Measurements from ENCODE around the gene PDXP.

The PDXP gene

GRCh38 chr22:37630839-37631435 lies 27.6 kb upstream of the PDXP start:
- Histone ChIP-seq H3K4me3 (ENCODE audit: low read depth, low read length) (no peak overlapping the region), H3K27ac (ENCODE audit: extremely low read depth, low read depth, low read length) (no peak overlapping the region), H3K4me1 (ENCODE audit: control insufficient read depth, insufficient read depth, low read length) (peaks cover 13% of the 10 kb centered on the region), H3K9me3 (ENCODE audit: control insufficient read depth, insufficient read depth, low read depth, low read length) (no peaks in the 10 kb centered on the region), H3K36me3 (ENCODE audit: control insufficient read depth in 2 of 2, insufficient read depth in 1 of 2, low read length in 2 of 2) (peaks cover 0 to 66% of the 10 kb centered on the region in 2 experiments; a peak in 1 of 3 replicates)
- TF ChIP-seq ZNF843 (tag by site-specific recombination; IDR thresholded peaks at IDR 0.05) (no peak), ZNF280C (tag by site-specific recombination; IDR thresholded peaks at IDR 0.05) (no peak), ZNF48 (tag by site-specific recombination; IDR thresholded peaks at IDR 0.05) (no peak), ZNF580 (tag by site-specific recombination; IDR thresholded peaks at IDR 0.05) (no peak), ZNF548 (tag by site-specific recombination; IDR thresholded peaks at IDR 0.05) (no peak), ZNF416 (tag by site-specific recombination; IDR thresholded peaks at IDR 0.05) (no peak), ZNF10 (tag by site-specific recombination; IDR thresholded peaks at IDR 0.05) (no peak), ZNF433 (tag by site-specific recombination; IDR thresholded peaks at IDR 0.05; ENCODE audit: low read depth) (no peak), ZIC2 (tag by site-specific recombination; IDR thresholded peaks at IDR 0.05) (no peak; the same call in 1 of the 2 replicates), ZBTB10 (tag by site-specific recombination; IDR thresholded peaks at IDR 0.05) (no peak), ZNF561 (tag by site-specific recombination; IDR thresholded peaks at IDR 0.05; ENCODE audit: borderline replicate concordance) (no peak), ZNF600 (tag by site-specific recombination; IDR thresholded peaks at IDR 0.05) (no peak), HOXA7 (CRISPR knock-in tag; IDR thresholded peaks at IDR 0.05; ENCODE audit: borderline replicate concordance) (no peak), PATZ1 (tag by site-specific recombination; IDR thresholded peaks at IDR 0.05) (no peak), ZNF626 (tag by site-specific recombination; IDR thresholded peaks at IDR 0.05) (no peak)
- CTCF ChIA-PET, result interaction anchor here (1.6 to 17.0 kb wide), 3 partner anchors 12 to 50 kb away, joined by 4 to 353 read pairs (median 107); partner anchors contain the start of genes LGALS1 and NOL12
- POLR2A ChIA-PET, result interaction anchor here (0.5 to 11.0 kb wide), 7 partner anchors 9 to 28 kb away, joined by 3 to 80 read pairs (median 4); partner anchors contain the start of genes PDXP and SH3BP1

GRCh38 chr22:37631448-37632173 lies 26.9 kb upstream of the PDXP start:
- no peak overlapping the region for H3K27ac ChIP-seq (ENCODE audit: extremely low read depth, low read depth, low read length)
- CTCF ChIA-PET, result interaction anchor here (0.6 to 17.0 kb wide), 7 partner anchors 9 to 87 kb away, joined by 3 to 353 read pairs (median 3); partner anchors contain the start of genes GGA1, LGALS1 and NOL12
- no peaks in the 10 kb centered on the region for H3K9me3 ChIP-seq (ENCODE audit: control insufficient read depth, insufficient read depth, low read depth, low read length)
- H3K36me3 ChIP-seq (ENCODE audit: control insufficient read depth in 2 of 2, insufficient read depth in 1 of 2, low read length in 2 of 2), result peaks cover 0 to 59% of the 10 kb centered on the region in 2 experiments; a peak in 1 of 3 replicates
- H3K4me1 ChIP-seq (ENCODE audit: control insufficient read depth, insufficient read depth, low read length), result peaks cover 13% of the 10 kb centered on the region
- POLR2A ChIA-PET, result interaction anchor here (0.5 to 11.0 kb wide), 9 partner anchors 8 to 34 kb away, joined by 3 to 80 read pairs (median 4); partner anchors contain the start of genes GGA1, PDXP and SH3BP1
- H3K4me3 ChIP-seq (ENCODE audit: low read depth, low read length), result no peak overlapping the region
- TF ChIP-seq GLIS2 (tag by site-specific recombination; IDR thresholded peaks at IDR 0.05) (0 out of 2 replicates have a peak, but pooled peaks have one; percentile 13), ZNF645 (tag by site-specific recombination; IDR thresholded peaks at IDR 0.05) (no peak), ZNF404 (tag by site-specific recombination; IDR thresholded peaks at IDR 0.05) (no peak), ZNF600 (tag by site-specific recombination; IDR thresholded peaks at IDR 0.05) (peak; percentile 52; the same call in 1 of the 2 replicates), ZNF341 (tag by site-specific recombination; IDR thresholded peaks at IDR 0.05; ENCODE audit: low read depth) (0 out of 2 replicates have a peak, but pooled peaks have one; percentile 46), YY2 (tag by site-specific recombination; IDR thresholded peaks at IDR 0.05) (no peak), INSM2 (tag by site-specific recombination; IDR thresholded peaks at IDR 0.05) (no peak), ZNF768 (tag by site-specific recombination; IDR thresholded peaks at IDR 0.05) (peak; percentile 84; the same call in 1 of the 2 replicates)

Data from HEK293 (cell line).